OCI-LY3 (cell line): Measurements from ENCODE around the gene PCDH15.

Experiments
- CTCF ChIP-seq: fragments of 200-600, 300-600 bp; sonication (generic); IDR thresholded peaks from 2 replicates; pipeline ENCODE4 v1.5.1; 2014; ENCODE audit warnings: antibody characterized with exemption, low read length, low read depth
- EZH2phosphoT487 ChIP-seq: fragments of 200-600 bp; shearing (Covaris generic); IDR thresholded peaks from 2 replicates; pipeline ENCODE4 v1.6.1; 2018; ENCODE audit warnings: antibody characterized with exemption, mixed run types, low read depth

GRCh38 chr10:54650547-54650946 is 150.5 kb downstream of the PCDH15 start:
- TF ChIP-seq CTCF (no peak), EZH2phosphoT487 (no peak)
